GM06990 (cell line): ENCODE data around the gene CFL1.
"Not testable (repeated sequence)": the region's sequence is repeated elsewhere in the genome, so short reads cannot be mapped to it uniquely, and the experiment has no call there.

Experiments used
- DNase-seq: peaks from one replicate; pipeline ENCODE4 v3.0.0-alpha.2; 2011; ENCODE audit not compliant: insufficient read length; ENCODE audit errors: extremely low read depth
- H3K27me3 ChIP-seq: replicated peaks from 2 replicates; pipeline ENCODE4 v1.6.0; 2011; ENCODE audit warnings: low read length; ENCODE audit not compliant: control insufficient read depth, insufficient read depth
- H3K36me3 ChIP-seq: 2 replicates; pipeline ENCODE4 v1.5.1; 2011; ENCODE audit warnings: low read length; ENCODE audit not compliant: control insufficient read depth, insufficient read depth
- H3K4me3 ChIP-seq: replicated peaks from 2 replicates; pipeline ENCODE4 v1.5.1; 2011; ENCODE audit warnings: low read depth, mild to moderate bottlenecking, control low read depth, low read length
- CTCF ChIP-seq: IDR thresholded peaks from 2 replicates; pipeline ENCODE4 v1.5.1; 2011; ENCODE audit warnings: low read length, control low read depth, mild to moderate bottlenecking, inconsistent platforms; ENCODE audit not compliant: insufficient read depth, poor library complexity, severe bottlenecking

Gene CFL1

DNA sequence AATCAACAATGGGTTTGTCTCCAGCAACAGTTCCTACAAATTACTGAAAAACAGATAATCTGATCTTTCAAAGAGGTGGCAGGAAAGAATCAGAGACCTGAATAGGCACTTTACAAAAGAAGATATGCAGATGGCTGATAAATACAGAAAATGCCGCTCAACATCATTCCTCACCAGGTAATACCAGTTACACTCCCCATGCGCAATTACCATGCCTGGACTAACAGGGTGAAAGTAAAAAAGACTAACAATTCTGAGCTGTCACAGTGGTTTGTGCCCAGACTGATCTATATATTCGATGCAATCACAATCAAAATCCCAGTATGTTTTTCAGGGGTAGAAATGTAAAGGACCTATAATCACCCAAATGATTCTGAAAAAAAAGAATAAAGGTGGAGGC, 14.2 kb downstream of the CFL1 start:
- Histone ChIP-seq H3K4me3 (no peak overlapping the region), H3K36me3 (no peaks in the 10 kb centered on the region), H3K27me3 (no peaks in the 10 kb centered on the region)
- no peak for TF ChIP-seq CTCF
- no peak for DNase-seq

- DNase-seq, result no peak
- Histone ChIP-seq H3K4me3 (no peak overlapping the region), H3K27me3 (no peaks in the 10 kb centered on the region), H3K36me3 (no peaks in the 10 kb centered on the region)
- TF ChIP-seq CTCF, result no peak
Measured at GRCh38 chr11:65842144-65842543, 15.8 kb downstream of the CFL1 start.

- TF ChIP-seq CTCF, result no peak
- peak overlapping the region; percentile 64 for H3K4me3 ChIP-seq
- no peaks in the 10 kb centered on the region for H3K36me3 ChIP-seq
- DNase-seq, result no peak
- no peaks in the 10 kb centered on the region; the same call in 1 of the 2 replicates for H3K27me3 ChIP-seq
Measured at GRCh38 chr11:65834202-65834601, 23.8 kb downstream of the CFL1 start.

DNA sequence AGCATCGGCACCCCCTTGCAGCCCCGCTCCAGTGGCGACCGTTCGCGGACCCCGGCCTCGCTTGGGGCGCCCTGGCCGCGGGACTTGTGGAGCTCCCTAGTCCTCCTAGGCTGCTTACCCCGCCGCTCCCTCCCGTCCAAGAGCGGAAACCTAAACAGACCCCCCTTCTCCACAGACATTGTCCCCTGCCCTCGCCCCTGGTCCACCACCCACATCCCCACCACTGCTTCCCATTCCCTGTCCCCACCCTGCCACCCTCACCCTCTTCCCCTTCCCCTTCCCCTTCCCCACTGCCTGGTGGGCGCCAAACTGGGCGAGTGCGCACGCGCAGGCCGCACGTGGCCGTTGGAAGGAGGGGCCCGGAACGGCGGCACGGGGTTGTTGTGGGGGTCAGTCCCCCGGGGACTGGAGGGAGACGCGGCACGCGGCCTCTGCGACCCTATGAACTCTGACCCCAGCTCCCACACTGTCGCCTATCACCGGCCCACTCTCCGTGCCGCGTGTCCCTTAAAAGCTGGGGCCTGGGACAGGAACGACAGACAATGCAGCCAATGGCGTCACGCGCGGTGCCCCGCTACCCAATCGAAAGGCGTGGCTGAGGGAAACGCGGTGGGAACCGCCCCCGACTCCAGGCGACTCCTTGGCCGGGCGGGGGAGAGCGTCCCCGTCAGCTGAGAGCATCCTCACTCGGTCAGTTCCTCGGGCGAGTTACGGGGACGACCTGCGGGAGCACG, 24.5 kb downstream of the CFL1 start, which contains the start of gene SNX32:
Gene SNX32 (plus strand): TSS at position 667 of the 734 bp plus-strand sequence. CDS start 103 bp downstream, outside the sequence.
- Histone ChIP-seq H3K36me3 (no peaks in the 10 kb centered on the region), H3K27me3 (no peaks in the 10 kb centered on the region; the same call in 1 of the 2 replicates), H3K4me3 (peak within 1 kb of the TSS; percentile 64)
- no peak for TF ChIP-seq CTCF
- peak; percentile 91 for DNase-seq

DNA sequence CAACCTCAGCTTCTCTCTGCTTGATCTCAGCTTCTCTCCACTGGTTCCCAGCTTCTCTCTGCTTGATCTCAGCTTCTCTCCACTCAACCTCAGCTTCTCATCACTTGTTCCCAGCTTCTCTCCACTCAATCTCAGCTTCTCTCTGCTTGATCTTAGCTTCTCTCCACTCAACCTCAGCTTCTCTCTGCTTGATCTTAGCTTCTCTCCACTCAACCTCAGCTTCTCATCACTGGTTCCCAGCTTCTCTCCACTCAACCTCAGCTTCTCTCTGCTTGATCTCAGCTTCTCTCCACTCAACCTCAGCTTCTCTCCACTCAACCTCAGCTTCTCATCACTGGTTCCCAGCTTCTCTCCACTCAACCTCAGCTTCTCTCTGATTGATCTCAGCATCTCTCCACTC, 25.7 kb downstream of the CFL1 start:
- not testable (repeated sequence) for H3K36me3 ChIP-seq, H3K4me3 ChIP-seq, DNase-seq, H3K27me3 ChIP-seq

- DNase-seq, result no peak
- Histone ChIP-seq H3K4me3 (no peak overlapping the region), H3K27me3 (no peaks in the 10 kb centered on the region; the same call in 1 of the 2 replicates), H3K36me3 (no peaks in the 10 kb centered on the region)
- TF ChIP-seq CTCF, result no peak
Measured at GRCh38 chr11:65829459-65829858, 28.5 kb downstream of the CFL1 start.
